ENCODE data around the gene GMDS.

Gene GMDS

DNA sequence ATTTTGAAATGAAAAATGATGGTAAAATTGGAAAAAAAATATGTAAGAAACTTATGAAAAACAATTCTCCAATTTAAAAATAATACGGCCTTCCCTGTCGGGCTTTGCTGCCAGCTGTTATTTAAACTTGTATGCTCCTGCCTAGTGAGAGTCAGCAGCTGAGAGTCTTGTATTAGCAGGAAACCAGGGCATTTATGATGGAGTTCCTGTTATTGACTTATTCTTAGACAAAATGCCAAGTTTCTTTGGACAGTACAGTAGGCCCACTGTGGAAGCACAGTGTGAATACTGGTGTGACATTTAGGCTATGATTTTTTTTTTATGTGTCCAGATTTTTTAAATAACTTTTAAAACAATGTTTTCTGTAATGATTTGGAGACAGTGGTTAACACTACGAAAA, 42.1 kb downstream of the GMDS start:
- no peak for DNase-seq

DNA sequence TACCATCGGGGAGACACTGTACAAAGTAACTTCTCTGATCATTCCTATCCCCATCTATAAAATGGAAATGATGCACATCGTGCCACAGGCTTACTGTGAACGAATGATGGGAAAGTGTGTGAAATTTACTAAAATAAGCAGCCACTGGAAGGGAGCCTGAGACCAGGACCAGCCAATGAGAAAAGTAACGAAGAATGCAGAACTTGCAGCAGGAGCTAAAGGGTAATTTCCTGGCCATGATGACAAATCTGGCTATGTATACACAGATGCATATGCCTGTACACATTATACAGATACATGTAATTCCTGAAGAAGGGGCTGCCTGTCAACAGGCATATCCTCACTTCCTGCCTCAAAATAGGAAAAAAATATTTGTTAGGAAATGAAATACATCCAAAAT, 47.4 kb downstream of the GMDS start:
- DNase-seq, result no peak

DNA sequence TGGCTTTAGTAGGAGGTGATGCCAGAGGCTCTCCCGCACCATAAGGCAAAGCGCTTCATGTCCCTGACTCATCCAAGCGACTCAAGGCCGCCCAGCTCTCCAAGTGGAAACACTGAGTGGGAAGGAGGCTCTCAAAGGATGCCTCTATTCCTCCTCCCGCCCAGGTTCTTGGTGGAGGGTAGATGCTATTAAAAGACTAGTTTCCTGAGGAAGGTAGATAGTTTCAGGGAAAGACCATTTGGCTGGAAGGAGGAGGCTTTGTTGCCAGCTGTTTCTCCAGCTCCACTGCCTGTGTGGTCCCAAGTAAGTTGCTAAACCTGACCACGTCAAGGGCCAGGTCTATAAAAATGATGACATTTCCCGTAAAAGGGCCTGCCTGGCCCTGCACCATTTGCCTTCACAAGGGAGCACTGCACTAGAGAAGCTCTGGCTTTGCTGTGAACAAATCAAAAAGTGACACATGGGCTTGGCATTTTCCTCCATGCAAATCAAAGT, 48.2 kb downstream of the GMDS start:
- DNase-seq, result no peak

- DNase-seq, result peak; percentile 59
Observed at GRCh38 chr6:2196079-2196679, 49.2 kb downstream of the GMDS start.

GRCh38 chr6:2194643-2195042, 50.8 kb downstream of the GMDS start:
- DNase-seq, result no peak

- no peak for DNase-seq
Observed at GRCh38 chr6:2193931-2194330, 51.5 kb downstream of the GMDS start.

- DNase-seq, result no peak
Observed at GRCh38 chr6:2192976-2193375, 52.4 kb downstream of the GMDS start.

DNA sequence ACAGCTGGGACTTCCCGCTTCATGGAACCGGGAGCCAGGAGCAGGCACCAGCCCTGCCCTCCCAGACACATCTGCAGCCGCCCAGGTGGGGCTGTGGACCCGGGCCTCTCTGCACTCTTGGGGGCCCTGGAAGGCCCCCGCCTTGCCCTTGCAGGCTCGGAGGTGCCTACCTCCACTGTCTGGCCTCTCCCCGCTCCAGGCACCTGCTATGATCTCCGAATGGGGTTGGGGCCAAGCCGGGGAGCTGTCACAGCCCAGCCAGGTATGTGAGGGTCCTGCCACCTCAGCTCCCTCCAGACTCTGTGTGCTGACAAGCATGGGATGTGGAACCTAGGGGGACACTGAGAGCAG, 54.0 kb downstream of the GMDS start:
- DNase-seq, result no peak

DNA sequence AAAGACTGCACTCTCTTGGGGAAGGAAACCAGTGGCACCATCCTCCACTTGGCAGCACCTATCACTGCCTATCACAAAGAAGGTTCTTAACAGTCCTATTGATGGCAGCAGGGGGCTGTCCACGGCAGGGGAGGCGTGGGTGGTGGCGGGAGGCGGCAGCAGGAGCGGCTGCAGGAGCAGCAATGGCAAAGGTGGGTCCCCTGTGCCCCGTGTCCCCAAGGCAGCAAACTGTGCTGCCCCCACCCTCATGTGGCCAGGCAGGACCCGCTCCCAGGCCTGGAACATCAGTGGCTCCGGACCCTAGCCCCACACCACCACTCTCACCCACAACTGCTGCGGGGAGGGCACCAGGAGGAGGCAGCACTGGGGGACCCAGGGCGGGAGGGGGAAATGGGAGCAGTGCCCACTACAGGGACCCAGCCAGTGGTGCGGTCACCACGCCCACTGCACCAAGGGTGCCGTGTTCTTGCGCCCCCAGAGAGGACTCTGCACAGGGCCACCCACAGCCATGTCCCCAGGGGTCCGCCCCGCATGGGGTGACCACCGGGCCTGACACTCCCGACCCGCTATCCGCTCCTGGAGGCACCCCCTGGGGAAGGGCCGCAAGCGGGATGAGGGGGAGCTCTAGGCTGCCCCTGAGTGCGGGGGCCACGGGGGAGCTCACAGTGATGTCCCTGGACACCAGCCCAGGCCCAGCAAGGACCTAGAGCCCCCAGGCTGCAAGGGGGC, 54.6 kb downstream of the GMDS start:
- no peak for DNase-seq

DNA sequence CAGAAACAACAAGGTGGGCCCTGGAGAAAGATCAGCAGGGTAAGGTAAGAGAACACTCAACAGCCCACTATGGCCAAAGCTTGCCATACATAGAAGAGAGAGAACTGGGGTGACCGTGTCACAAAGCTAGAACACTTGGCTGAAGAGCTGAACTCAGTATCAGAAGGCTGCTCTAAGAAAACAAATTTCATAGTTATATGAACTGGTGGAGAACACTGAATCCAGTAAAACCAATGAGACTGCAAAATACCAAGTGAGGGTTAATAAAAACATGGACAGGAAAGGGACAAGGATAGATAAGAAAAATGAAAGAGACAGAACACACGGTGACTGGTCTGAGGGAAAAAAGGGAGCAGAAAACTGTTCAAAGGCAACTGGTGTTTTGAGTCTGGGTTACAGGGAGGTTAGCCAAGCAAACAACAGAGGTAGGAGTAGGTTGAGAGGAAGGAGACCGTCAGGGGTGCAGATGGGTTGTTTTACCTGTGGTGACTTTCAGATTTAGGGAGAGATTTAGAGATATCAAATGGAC, 56.5 kb downstream of the GMDS start:
- no peak for DNase-seq

GRCh38 chr6:2188397-2188796, 57.0 kb downstream of the GMDS start:
- DNase-seq, result no peak

- no peak for DNase-seq
Observed at GRCh38 chr6:2187826-2188225, 57.6 kb downstream of the GMDS start.

GRCh38 chr6:2186516-2186915, 58.9 kb downstream of the GMDS start:
- DNase-seq, result no peak

DNA sequence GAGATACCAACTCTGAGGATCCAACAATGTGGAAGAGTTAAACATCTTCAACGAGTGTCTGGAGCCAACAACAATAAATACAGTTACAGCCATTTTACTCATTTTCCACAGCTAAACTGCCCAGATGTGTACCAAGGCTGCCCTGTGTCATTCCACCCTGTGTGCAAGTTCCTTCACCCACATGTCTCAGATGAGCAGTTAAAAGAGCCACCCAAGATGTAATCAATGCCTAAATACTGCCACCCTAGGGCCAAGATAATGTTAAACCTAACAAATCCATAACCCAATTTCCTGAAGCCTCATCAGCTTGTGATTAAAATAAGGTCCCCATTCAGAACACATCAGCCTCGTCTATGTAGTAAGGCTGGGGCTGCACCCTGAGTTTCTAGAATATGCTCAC, 59.9 kb downstream of the GMDS start:
- no peak for DNase-seq

DNA sequence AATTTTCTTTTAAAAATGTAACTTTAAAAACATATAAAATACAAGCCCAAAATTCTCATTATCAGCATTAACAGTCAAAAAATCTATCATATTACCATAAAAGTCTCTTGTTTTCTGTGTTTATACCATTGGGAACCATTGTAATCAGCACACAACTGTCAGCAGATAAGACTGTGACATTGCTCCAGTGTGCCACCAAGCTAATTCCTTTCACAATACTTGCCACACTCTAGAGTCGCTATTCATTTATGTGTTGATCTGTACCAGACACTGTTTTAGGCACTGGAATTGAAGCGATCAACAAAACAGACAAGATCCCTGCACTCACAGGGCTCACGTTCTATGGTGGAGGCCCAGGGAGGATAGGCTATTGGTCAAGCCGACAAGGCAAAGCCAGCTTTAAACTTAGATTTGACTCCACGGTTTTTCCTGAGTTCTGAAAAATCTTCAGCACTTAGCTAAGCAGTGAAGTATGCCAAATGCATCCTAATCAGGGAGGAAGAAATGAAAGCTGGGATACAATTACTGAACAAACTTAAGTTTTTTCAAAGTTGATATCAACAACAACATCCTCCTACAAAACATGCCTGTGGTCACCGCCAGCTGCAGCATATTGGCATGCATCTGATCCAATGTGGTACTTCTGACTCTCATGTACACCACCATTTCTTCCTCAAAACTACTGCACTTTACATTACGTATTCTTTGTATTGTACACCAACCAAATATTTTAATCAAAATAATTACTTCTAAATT, 60.5 kb downstream of the GMDS start:
- no peak for DNase-seq

- DNase-seq, result no peak
Observed at GRCh38 chr6:2183752-2184151, 61.7 kb downstream of the GMDS start.

GRCh38 chr6:2183246-2183645, 62.2 kb downstream of the GMDS start:
- DNase-seq, result no peak

GRCh38 chr6:2182251-2182650, 63.2 kb downstream of the GMDS start:
- DNase-seq, result no peak

GRCh38 chr6:2181567-2181966, 63.8 kb downstream of the GMDS start:
- no peak for DNase-seq

DNA sequence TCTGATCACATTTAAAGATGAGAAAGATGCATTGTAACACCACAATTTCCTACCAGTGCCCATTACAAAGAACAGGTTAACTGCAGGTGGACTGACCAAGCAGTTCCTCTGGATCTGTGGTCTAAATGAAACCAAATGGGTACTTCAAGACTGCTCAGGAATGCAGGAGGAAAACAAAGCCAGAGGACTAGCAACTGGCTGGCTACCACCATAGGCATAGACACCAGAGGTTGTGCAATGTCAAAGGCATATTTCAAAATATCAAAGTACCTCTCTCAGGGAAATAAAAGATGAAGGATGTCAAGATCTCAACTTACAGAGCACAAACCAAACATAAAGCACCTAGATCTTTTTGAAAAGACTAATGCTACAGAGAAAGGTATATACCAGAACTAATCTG, 65.5 kb downstream of the GMDS start:
- no peak for DNase-seq

DNA sequence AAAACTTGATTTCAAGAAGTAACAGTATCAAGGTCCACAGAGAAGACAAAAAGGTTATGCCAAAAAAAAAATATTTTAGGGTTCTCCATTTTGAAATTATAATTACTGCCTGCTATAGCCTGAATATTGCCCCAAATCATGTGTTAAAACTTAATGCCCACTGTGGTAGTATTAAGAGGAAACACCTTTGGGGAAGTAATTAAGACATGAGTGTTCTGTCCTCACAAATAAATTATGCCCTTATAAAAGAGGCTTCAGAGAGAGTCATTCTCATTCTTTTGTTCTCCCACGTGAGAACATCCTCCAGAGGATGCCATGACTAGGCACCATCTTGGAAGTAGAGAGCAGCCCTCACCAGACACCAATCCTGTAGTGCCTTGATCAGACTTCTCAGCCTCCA, 66.2 kb downstream of the GMDS start:
- no peak for DNase-seq

- DNase-seq, result no peak
Observed at GRCh38 chr6:2178125-2178524, 67.3 kb downstream of the GMDS start.

DNA sequence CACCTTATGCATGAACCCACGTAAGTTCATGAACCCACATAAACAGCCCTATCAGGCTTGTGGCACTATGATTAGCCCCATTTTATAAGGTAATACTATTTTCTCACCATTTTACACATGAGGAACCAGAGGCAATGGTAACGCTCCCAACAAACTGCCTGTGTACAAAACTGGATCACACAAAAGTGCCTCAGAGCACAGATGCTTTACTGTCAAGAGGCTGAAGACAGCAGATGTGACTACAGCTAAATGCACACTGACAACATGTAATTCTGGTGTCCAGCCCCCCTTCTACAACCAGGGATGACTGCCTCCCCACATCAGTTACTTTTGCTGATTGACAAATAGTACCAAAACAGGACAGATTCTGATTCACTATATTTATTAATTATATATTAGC, 69.6 kb downstream of the GMDS start:
- no peak for DNase-seq
